ENCODE data around the gene SLC25A45.

Gene SLC25A45

GRCh38 chr11:65354265-65355012, 28.0 kb downstream of the SLC25A45 start, which contains the start of gene TIGD3:
TIGD3 (plus strand) TSS chr11:65354751; CDS start chr11:65355809, 1,058 bp downstream.
- H3K27ac ChIP-seq = peak within 1 kb of the TSS; percentile 64
- TF ChIP-seq ZFX (IDR thresholded peaks at IDR 0.05) = 0 out of 2 replicates have a peak, but pooled peaks have one; percentile 45
- TF ChIP-seq, protein P1, sequence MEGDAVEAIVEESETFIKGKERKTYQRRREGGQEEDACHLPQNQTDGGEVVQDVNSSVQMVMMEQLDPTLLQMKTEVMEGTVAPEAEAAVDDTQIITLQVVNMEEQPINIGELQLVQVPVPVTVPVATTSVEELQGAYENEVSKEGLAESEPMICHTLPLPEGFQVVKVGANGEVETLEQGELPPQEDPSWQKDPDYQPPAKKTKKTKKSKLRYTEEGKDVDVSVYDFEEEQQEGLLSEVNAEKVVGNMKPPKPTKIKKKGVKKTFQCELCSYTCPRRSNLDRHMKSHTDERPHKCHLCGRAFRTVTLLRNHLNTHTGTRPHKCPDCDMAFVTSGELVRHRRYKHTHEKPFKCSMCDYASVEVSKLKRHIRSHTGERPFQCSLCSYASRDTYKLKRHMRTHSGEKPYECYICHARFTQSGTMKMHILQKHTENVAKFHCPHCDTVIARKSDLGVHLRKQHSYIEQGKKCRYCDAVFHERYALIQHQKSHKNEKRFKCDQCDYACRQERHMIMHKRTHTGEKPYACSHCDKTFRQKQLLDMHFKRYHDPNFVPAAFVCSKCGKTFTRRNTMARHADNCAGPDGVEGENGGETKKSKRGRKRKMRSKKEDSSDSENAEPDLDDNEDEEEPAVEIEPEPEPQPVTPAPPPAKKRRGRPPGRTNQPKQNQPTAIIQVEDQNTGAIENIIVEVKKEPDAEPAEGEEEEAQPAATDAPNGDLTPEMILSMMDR (conservative IDR thresholded peaks at IDR 0.05) = no peak

- TF ChIP-seq, protein P1 (conservative IDR thresholded peaks at IDR 0.05) = no peak
- no peak for TF ChIP-seq ZFX (IDR thresholded peaks at IDR 0.05)
- peak overlapping the region; percentile 64 for H3K27ac ChIP-seq
These were observed 28.6 kb downstream of the SLC25A45 start for GRCh38 chr11:65353900-65354264.

- TF ChIP-seq, protein P1 (conservative IDR thresholded peaks at IDR 0.05) = no peak
- no peak for TF ChIP-seq ZFX (IDR thresholded peaks at IDR 0.05)
These were observed 29.1 kb downstream of the SLC25A45 start for GRCh38 chr11:65353376-65353775.

DNA sequence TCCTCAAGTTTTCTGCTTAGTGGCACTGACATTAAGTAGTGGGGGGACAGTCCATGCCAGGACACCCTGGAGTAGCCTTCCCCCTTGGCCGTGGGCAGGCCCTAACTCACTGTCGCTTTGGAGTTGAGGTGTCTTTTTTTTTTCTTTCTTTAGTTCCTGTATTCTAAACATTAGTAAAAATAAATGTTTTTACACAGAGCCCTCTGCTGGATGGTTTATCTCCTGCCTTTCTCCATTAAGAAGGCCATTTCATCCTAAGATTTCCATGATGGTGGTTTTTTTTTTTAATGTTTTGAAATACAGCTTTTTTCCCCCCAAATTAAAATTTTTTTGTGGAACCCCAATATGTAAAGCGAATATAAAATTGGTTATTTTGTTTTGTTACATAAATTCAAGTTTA, 29.7 kb downstream of the SLC25A45 start:
- TF ChIP-seq, protein P1 (conservative IDR thresholded peaks at IDR 0.05) = no peak; the same call in 1 of the 2 replicates
- no peak for TF ChIP-seq ZFX (IDR thresholded peaks at IDR 0.05)
- H3K27ac ChIP-seq = no peak overlapping the region

More at GRCh38 chr11:65353376-65353775, 29.1 kb downstream of the SLC25A45 start:
- H3K27ac ChIP-seq = peak overlapping the region; percentile 64

- no peak overlapping the region for H3K27ac ChIP-seq
These were observed 30.9 kb downstream of the SLC25A45 start for GRCh38 chr11:65351511-65351910.

GRCh38 chr11:65341856-65342255, 40.6 kb downstream of the SLC25A45 start:
- no peak overlapping the region for H3K27ac ChIP-seq
- TF ChIP-seq, protein P1 (conservative IDR thresholded peaks at IDR 0.05) = no peak
- no peak for TF ChIP-seq ZFX (IDR thresholded peaks at IDR 0.05)

More at GRCh38 chr11:65351511-65351910, 30.9 kb downstream of the SLC25A45 start:
- TF ChIP-seq ZFX (IDR thresholded peaks at IDR 0.05) = no peak
- TF ChIP-seq, protein P1 (conservative IDR thresholded peaks at IDR 0.05) = no peak

GRCh38 chr11:65340226-65340625, 42.2 kb downstream of the SLC25A45 start:
- TF ChIP-seq, protein P1 (conservative IDR thresholded peaks at IDR 0.05) = no peak
- no peak for TF ChIP-seq ZFX (IDR thresholded peaks at IDR 0.05)
- H3K27ac ChIP-seq = no peak overlapping the region

Data from C4-2B (cell line).